HG03565 (cell line): ENCODE results near the gene HTR2A.
"Not testable (repeated sequence)": the region's sequence is repeated elsewhere in the genome, so short reads cannot be mapped to it uniquely, and the experiment has no call there.

ENCODE experiments used
- ATAC-seq: cut with Tn5 transposase; IDR thresholded peaks from one replicate; pipeline ENCODE4 v1.9.1; 2021; ENCODE audit warnings: mild to moderate bottlenecking, moderate library complexity; ENCODE audit not compliant: unreplicated experiment

Gene HTR2A

GRCh38 chr13:46816371-46816770 is 80.5 kb downstream of the HTR2A start:
- no peak for ATAC-seq

- no peak for ATAC-seq
Measured at GRCh38 chr13:46812301-46812797, 84.5 kb downstream of the HTR2A start.

- ATAC-seq = no peak
Measured at GRCh38 chr13:46810440-46810839, 86.4 kb downstream of the HTR2A start.

GRCh38 chr13:46804921-46805320 is 91.9 kb downstream of the HTR2A start:
- not testable (repeated sequence) for ATAC-seq

- no peak for ATAC-seq
Measured at GRCh38 chr13:46804391-46804815, 92.5 kb downstream of the HTR2A start.

- no peak for ATAC-seq
Measured at GRCh38 chr13:46803586-46803985, 93.3 kb downstream of the HTR2A start.

- no peak for ATAC-seq
Measured at GRCh38 chr13:46801858-46802257, 95.0 kb downstream of the HTR2A start.

- ATAC-seq = no peak
Measured at GRCh38 chr13:46799139-46799538, 97.7 kb downstream of the HTR2A start.

- ATAC-seq = no peak
Measured at GRCh38 chr13:46797501-46798237, 99.2 kb downstream of the HTR2A start.

- ATAC-seq = peak; percentile 82
Measured at GRCh38 chr13:46796515-46797474, 100.1 kb downstream of the HTR2A start, which contains the start of gene ESD. Gene ESD, minus strand, starts transcription at chr13:46797161. Its CDS starts 5,748 bp downstream, at chr13:46791413.

GRCh38 chr13:46796129-46796514 is 100.7 kb downstream of the HTR2A start:
- ATAC-seq = no peak

GRCh38 chr13:46795321-46795720 is 101.5 kb downstream of the HTR2A start:
- ATAC-seq = no peak

- no peak for ATAC-seq
Measured at GRCh38 chr13:46783504-46783903, 113.3 kb downstream of the HTR2A start.

GRCh38 chr13:46782691-46783090 is 114.2 kb downstream of the HTR2A start:
- no peak for ATAC-seq

- ATAC-seq = no peak
Measured at GRCh38 chr13:46782066-46782465, 114.8 kb downstream of the HTR2A start.
